Ishikawa (cell line): Measurements from ENCODE around the gene SYNPO.

ENCODE experiments used
- CEBPB ChIP-seq: IDR thresholded peaks from 2 replicates; pipeline ENCODE4 v1.6.1; 2012
- CREB1 ChIP-seq: IDR thresholded peaks from 2 replicates; pipeline ENCODE4 v1.6.1; 2012; ENCODE audit warnings: low read depth
- EGR1 ChIP-seq: IDR thresholded peaks from 2 replicates; pipeline ENCODE4 v1.6.1; 2012
- EP300 ChIP-seq: IDR thresholded peaks from 2 replicates; pipeline ENCODE4 v1.6.1; 2012; ENCODE audit warnings: borderline replicate concordance
- FOXM1 ChIP-seq: IDR thresholded peaks from 2 replicates; pipeline ENCODE4 v1.6.1; 2012; ENCODE audit warnings: low read depth, borderline replicate concordance
- NFIC ChIP-seq: IDR thresholded peaks from 2 replicates; pipeline ENCODE4 v1.6.1; 2012
- RAD21 ChIP-seq: IDR thresholded peaks from 2 replicates; pipeline ENCODE4 v1.6.1; 2012; ENCODE audit warnings: low read depth
- TAF1 ChIP-seq: IDR thresholded peaks from 2 replicates; pipeline ENCODE4 v1.6.1; 2012; ENCODE audit warnings: low read depth, mild to moderate bottlenecking
- TCF12 ChIP-seq: IDR thresholded peaks from 2 replicates; pipeline ENCODE4 v1.6.1; 2012; ENCODE audit warnings: low read depth
- TEAD4 ChIP-seq: IDR thresholded peaks from 2 replicates; pipeline ENCODE4 v1.6.1; 2012
- YY1 ChIP-seq: IDR thresholded peaks from 2 replicates; pipeline ENCODE4 v1.6.1; 2012; ENCODE audit warnings: low read depth
- ZBTB7A ChIP-seq: IDR thresholded peaks from 2 replicates; pipeline ENCODE4 v1.6.1; 2012; ENCODE audit warnings: low read depth
- TF ChIP-seq, protein P1 (sequence below): IDR thresholded peaks from 2 replicates; pipeline ENCODE4 v1.6.1; 2012; ENCODE audit warnings: low read depth, mild to moderate bottlenecking
- TF ChIP-seq, protein P2 (sequence below): IDR thresholded peaks from 2 replicates; pipeline ENCODE4 v1.6.1; 2012
- TF ChIP-seq, protein P3 (sequence below): IDR thresholded peaks from 2 replicates; pipeline ENCODE4 v1.6.1; 2012

The SYNPO gene

DNA sequence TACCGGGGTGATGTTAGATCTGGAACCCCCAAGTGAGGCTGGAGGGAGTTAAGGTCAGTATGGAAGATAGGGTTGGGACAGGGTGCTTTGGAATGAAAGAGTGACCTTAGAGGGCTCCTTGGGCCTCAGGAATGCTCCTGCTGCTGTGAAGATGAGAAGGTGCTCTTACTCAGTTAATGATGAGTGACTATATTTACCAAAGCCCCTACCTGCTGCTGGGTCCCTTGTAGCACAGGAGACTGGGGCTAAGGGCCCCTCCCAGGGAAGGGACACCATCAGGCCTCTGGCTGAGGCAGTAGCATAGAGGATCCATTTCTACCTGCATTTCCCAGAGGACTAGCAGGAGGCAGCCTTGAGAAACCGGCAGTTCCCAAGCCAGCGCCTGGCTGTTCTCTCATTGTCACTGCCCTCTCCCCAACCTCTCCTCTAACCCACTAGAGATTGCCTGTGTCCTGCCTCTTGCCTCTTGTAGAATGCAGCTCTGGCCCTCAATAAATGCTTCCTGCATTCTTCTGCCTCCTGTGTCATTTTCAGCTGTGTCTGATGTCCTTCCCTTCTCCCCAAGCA is 18.3 kb downstream of the SYNPO start:
- no peak for TF ChIP-seq TAF1
- no peak for TF ChIP-seq RAD21
- TF ChIP-seq, protein P1, sequence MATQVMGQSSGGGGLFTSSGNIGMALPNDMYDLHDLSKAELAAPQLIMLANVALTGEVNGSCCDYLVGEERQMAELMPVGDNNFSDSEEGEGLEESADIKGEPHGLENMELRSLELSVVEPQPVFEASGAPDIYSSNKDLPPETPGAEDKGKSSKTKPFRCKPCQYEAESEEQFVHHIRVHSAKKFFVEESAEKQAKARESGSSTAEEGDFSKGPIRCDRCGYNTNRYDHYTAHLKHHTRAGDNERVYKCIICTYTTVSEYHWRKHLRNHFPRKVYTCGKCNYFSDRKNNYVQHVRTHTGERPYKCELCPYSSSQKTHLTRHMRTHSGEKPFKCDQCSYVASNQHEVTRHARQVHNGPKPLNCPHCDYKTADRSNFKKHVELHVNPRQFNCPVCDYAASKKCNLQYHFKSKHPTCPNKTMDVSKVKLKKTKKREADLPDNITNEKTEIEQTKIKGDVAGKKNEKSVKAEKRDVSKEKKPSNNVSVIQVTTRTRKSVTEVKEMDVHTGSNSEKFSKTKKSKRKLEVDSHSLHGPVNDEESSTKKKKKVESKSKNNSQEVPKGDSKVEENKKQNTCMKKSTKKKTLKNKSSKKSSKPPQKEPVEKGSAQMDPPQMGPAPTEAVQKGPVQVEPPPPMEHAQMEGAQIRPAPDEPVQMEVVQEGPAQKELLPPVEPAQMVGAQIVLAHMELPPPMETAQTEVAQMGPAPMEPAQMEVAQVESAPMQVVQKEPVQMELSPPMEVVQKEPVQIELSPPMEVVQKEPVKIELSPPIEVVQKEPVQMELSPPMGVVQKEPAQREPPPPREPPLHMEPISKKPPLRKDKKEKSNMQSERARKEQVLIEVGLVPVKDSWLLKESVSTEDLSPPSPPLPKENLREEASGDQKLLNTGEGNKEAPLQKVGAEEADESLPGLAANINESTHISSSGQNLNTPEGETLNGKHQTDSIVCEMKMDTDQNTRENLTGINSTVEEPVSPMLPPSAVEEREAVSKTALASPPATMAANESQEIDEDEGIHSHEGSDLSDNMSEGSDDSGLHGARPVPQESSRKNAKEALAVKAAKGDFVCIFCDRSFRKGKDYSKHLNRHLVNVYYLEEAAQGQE: no peak
- no peak for TF ChIP-seq FOXM1
- TF ChIP-seq NFIC: no peak
- no peak for TF ChIP-seq EP300
- TF ChIP-seq TEAD4: no peak
- TF ChIP-seq, protein P2, sequence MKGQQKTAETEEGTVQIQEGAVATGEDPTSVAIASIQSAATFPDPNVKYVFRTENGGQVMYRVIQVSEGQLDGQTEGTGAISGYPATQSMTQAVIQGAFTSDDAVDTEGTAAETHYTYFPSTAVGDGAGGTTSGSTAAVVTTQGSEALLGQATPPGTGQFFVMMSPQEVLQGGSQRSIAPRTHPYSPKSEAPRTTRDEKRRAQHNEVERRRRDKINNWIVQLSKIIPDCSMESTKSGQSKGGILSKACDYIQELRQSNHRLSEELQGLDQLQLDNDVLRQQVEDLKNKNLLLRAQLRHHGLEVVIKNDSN: no peak
- TF ChIP-seq CEBPB: no peak
- TF ChIP-seq, protein P3, sequence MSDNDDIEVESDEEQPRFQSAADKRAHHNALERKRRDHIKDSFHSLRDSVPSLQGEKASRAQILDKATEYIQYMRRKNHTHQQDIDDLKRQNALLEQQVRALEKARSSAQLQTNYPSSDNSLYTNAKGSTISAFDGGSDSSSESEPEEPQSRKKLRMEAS: no peak
- TF ChIP-seq ZBTB7A: no peak
- TF ChIP-seq EGR1: no peak
- TF ChIP-seq YY1: no peak
- TF ChIP-seq TCF12: no peak
- no peak for TF ChIP-seq CREB1

DNA sequence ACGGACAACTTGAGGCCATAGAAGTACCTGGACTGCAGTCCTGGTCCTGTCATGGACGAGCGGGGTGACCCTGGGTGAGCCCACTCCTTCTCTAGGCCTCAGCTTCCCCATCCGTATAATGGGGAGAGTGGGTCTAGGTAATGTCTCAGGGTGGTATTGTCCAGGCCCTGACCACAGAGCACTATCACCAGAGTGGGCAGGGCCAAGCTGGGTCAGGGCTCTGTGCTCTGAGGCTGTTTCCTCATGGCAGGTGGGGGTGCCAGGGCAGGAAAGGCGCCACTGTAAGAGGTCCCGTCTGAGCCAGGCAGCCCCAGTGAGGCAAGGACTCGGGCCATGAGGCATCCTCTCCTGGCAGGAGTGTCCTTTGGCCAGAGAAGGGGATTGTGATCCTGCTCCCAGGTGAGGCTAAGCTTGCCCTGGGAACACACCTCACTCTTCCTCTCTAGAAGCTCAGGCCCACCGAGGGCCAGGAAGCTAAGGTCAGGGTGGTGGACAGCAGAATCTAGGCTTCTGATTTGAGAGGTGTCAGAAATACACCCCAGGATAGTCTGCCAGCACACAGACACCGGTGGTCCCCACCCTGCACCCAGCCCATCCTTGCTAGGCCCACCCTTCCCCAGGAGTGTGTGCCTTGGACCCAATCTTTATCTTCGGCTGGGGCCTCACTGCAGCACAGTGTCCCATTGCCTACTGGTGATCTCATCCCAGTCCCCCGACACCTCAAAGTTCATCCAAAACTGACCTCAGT is 19.1 kb downstream of the SYNPO start:
- no peak for TF ChIP-seq NFIC
- TF ChIP-seq, protein P1: no peak
- no peak for TF ChIP-seq FOXM1
- TF ChIP-seq, protein P3: no peak
- no peak for TF ChIP-seq ZBTB7A
- no peak for TF ChIP-seq CEBPB

DNA sequence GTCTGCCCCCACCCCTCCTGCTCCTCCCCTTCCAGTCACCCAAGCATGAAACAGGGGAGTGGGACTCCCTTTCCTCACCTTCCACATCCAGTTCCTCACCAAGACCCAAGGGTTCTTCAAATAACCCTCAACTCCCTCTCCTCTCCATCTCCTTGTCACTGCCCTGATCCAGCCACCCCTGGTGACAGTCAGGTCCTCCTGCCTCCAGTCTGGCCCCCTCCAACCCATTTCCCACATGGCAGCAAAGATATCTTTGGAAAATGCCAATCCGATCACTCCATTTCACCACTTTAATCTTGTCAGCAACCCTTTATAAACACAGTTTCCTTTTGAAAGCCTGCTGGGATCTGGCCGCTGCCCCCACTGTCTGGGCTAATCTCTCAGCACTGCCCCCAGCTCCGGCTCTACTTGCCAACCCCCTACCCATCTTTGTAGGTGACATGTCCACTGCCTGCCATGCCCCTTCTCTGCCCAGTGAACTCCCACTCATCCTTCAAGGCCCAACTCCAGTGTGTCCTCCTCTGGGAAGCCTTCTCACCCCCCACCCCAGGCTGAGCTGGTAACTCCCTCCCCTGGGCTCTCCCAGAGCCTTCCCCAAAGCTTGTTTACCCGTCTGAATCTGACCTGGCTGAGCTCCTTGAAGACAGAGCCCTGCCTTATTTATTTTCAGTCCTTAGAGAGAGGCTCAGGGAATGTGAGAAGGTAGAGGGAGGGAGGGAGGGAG is 19.8 kb downstream of the SYNPO start:
- TF ChIP-seq, protein P2: no peak
- TF ChIP-seq, protein P1: no peak
- TF ChIP-seq YY1 (no peak), RAD21 (no peak), TEAD4 (no peak)
- TF ChIP-seq, protein P3: no peak

DNA sequence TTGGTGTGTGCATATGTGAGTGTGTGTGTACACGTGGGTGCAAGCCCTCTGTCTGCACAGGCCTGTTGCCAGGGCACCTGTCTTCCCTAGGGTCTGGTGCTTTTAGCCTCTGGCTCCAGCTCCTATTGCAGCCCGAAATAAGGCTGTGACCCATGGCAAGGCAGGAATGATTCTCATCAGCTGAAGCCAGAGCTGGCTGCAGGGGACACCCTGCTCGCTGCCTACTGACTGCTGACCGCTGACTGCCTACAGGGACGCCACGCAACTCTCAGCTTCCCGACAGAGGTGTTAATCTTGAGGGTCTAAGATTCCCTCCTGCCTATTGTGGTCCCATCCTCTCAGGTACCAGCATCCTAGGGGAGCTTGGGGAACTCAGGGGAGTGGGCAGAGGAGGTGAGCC is 20.6 kb downstream of the SYNPO start, which contains the start of gene MYOZ3:
Gene MYOZ3 (plus strand): TSS at position 166 of the 400 bp plus-strand sequence. CDS start 1,691 bp downstream, outside the sequence.
- TF ChIP-seq CEBPB: no peak
- no peak for TF ChIP-seq RAD21
- no peak for TF ChIP-seq ZBTB7A
- TF ChIP-seq, protein P2: no peak
- TF ChIP-seq TAF1: no peak
- no peak for TF ChIP-seq FOXM1
- TF ChIP-seq TEAD4: no peak
- no peak for TF ChIP-seq EP300
- TF ChIP-seq, protein P3: no peak
- TF ChIP-seq NFIC: no peak
